Measurements from ENCODE around the gene NARF.

NARF gene

GRCh38 chr17:82464567-82464929 is 6.0 kb downstream of the NARF start:
- TF ChIP-seq CTCF (IDR thresholded peaks at IDR 0.05; ENCODE audit: borderline replicate concordance, insufficient read depth, low read depth, low read length): no peak
- H3K4me3 ChIP-seq (ENCODE audit: low read depth, low read length): no peak overlapping the region

- H3K4me3 ChIP-seq (ENCODE audit: low read depth, low read length): no peak overlapping the region
- no peak for TF ChIP-seq CTCF (IDR thresholded peaks at IDR 0.05; ENCODE audit: borderline replicate concordance, insufficient read depth, low read depth, low read length)
These were observed 6.6 kb downstream of the NARF start for GRCh38 chr17:82465023-82465603.

GRCh38 chr17:82468692-82469091 is 10.2 kb downstream of the NARF start:
- H3K4me3 ChIP-seq (ENCODE audit: low read depth, low read length): no peak overlapping the region
- no peak for TF ChIP-seq CTCF (IDR thresholded peaks at IDR 0.05; ENCODE audit: borderline replicate concordance, insufficient read depth, low read depth, low read length)

GRCh38 chr17:82470065-82470464 is 11.5 kb downstream of the NARF start:
- no peak overlapping the region for H3K4me3 ChIP-seq (ENCODE audit: low read depth, low read length)
- no peak for TF ChIP-seq CTCF (IDR thresholded peaks at IDR 0.05; ENCODE audit: borderline replicate concordance, insufficient read depth, low read depth, low read length)

GRCh38 chr17:82474223-82475010 is 15.9 kb downstream of the NARF start:
- no peak overlapping the region for H3K4me3 ChIP-seq (ENCODE audit: low read depth, low read length)
- no peak for TF ChIP-seq CTCF (IDR thresholded peaks at IDR 0.05; ENCODE audit: borderline replicate concordance, insufficient read depth, low read depth, low read length)

- TF ChIP-seq CTCF (IDR thresholded peaks at IDR 0.05; ENCODE audit: borderline replicate concordance, insufficient read depth, low read depth, low read length): no peak
- no peak overlapping the region for H3K4me3 ChIP-seq (ENCODE audit: low read depth, low read length)
These were observed 16.9 kb downstream of the NARF start for GRCh38 chr17:82475458-82475857.

GRCh38 chr17:82477934-82478333 is 19.4 kb downstream of the NARF start:
- no peak for TF ChIP-seq CTCF (IDR thresholded peaks at IDR 0.05; ENCODE audit: borderline replicate concordance, insufficient read depth, low read depth, low read length)
- H3K4me3 ChIP-seq (ENCODE audit: low read depth, low read length): no peak overlapping the region

Measured in GM12875 (cell line).